H1 (cell line): ENCODE data around the gene PIM2.

ENCODE experiments used
- EGR1 ChIP-seq: IDR thresholded peaks from 2 replicates; pipeline ENCODE4 v1.6.1; 2011; ENCODE audit warnings: low read depth, low read length, borderline replicate concordance
- POLR2AphosphoS5 ChIP-seq: IDR thresholded peaks from 2 replicates; pipeline ENCODE4 v1.6.1; 2011; ENCODE audit warnings: low read depth, low read length
- SRF ChIP-seq: IDR thresholded peaks from 2 replicates; pipeline ENCODE4 v1.6.1; 2011; ENCODE audit warnings: mild to moderate bottlenecking, low read depth, low read length, moderate library complexity
- SUZ12 ChIP-seq: fragments of 200-600 bp; sonication (generic); IDR thresholded peaks from 2 replicates; pipeline ENCODE4 v1.6.1; 2012; ENCODE audit warnings: mild to moderate bottlenecking, inconsistent platforms, low read length, moderate library complexity, mixed read lengths
- USF2 ChIP-seq: IDR thresholded peaks from 2 replicates; pipeline ENCODE4 v1.6.1; 2011; ENCODE audit warnings: low read length, improper control_type of control experiment
- YY1 ChIP-seq: IDR thresholded peaks from 2 replicates; pipeline ENCODE4 v1.6.1; 2011; ENCODE audit warnings: low read depth, mild to moderate bottlenecking, low read length
- TF ChIP-seq, protein P1 (sequence below), 3 experiments: IDR thresholded peaks; 1 replicate in 2 of 3; 2 replicates in 1 of 3; pipeline versions ENCODE4 v1.5.1 to v1.6.1; 2011; ENCODE audit warnings: low read length in 3 of 3, mild to moderate bottlenecking in 3 of 3, inconsistent platforms in 2 of 3, low read depth in 1 of 3, moderate library complexity in 1 of 3; ENCODE audit not compliant: insufficient read depth in 1 of 3; ENCODE audit errors: control extremely low read depth in 1 of 3
- TF ChIP-seq, protein P2 (sequence below): IDR thresholded peaks from 2 replicates; pipeline ENCODE4 v1.6.1; 2012; ENCODE audit warnings: inconsistent platforms

GRCh38 chrX:48919360-48919841 lies 577 bp upstream of the PIM2 start:
- no peak for TF ChIP-seq YY1
- TF ChIP-seq EGR1 = no peak
- TF ChIP-seq, protein P1, sequence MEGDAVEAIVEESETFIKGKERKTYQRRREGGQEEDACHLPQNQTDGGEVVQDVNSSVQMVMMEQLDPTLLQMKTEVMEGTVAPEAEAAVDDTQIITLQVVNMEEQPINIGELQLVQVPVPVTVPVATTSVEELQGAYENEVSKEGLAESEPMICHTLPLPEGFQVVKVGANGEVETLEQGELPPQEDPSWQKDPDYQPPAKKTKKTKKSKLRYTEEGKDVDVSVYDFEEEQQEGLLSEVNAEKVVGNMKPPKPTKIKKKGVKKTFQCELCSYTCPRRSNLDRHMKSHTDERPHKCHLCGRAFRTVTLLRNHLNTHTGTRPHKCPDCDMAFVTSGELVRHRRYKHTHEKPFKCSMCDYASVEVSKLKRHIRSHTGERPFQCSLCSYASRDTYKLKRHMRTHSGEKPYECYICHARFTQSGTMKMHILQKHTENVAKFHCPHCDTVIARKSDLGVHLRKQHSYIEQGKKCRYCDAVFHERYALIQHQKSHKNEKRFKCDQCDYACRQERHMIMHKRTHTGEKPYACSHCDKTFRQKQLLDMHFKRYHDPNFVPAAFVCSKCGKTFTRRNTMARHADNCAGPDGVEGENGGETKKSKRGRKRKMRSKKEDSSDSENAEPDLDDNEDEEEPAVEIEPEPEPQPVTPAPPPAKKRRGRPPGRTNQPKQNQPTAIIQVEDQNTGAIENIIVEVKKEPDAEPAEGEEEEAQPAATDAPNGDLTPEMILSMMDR (IDR thresholded peaks at IDR 0.05; ENCODE audit: control extremely low read depth in 1 of 3, insufficient read depth in 1 of 3, low read depth in 1 of 3, low read length in 3 of 3) = no peak
- TF ChIP-seq USF2 = no peak
- TF ChIP-seq SUZ12 = no peak
- TF ChIP-seq, protein P2, sequence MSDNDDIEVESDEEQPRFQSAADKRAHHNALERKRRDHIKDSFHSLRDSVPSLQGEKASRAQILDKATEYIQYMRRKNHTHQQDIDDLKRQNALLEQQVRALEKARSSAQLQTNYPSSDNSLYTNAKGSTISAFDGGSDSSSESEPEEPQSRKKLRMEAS = no peak
- TF ChIP-seq SRF = no peak
- no peak for TF ChIP-seq POLR2AphosphoS5
